GM21737 (cell line): ENCODE data around the gene ZKSCAN5.
"Not testable (repeated sequence)": the region's sequence is repeated elsewhere in the genome, so short reads cannot be mapped to it uniquely, and the experiment has no call there.

Experiments
- ATAC-seq: cut with Tn5 transposase; IDR thresholded peaks from one replicate; pipeline ENCODE4 v1.9.1; 2021; ENCODE audit warnings: mild to moderate bottlenecking, moderate library complexity; ENCODE audit not compliant: unreplicated experiment

The ZKSCAN5 gene

GRCh38 chr7:99551767-99552463, 47.5 kb downstream of the ZKSCAN5 start, which contains the start of gene FAM200A:
Gene FAM200A (minus strand): TSS chr7:99552114. CDS start chr7:99548407, 3,707 bp downstream.
- ATAC-seq = peak; percentile 94

GRCh38 chr7:99553039-99553438, 48.6 kb downstream of the ZKSCAN5 start:
- ATAC-seq = no peak

- no peak for ATAC-seq
Observed at GRCh38 chr7:99554939-99555338, 50.5 kb downstream of the ZKSCAN5 start.

GRCh38 chr7:99557196-99557607, 52.7 kb downstream of the ZKSCAN5 start:
- no peak for ATAC-seq

GRCh38 chr7:99557940-99558305, 53.5 kb downstream of the ZKSCAN5 start:
- ATAC-seq = peak; percentile 43

GRCh38 chr7:99558306-99559174, 54.1 kb downstream of the ZKSCAN5 start, which contains the start of gene ZNF655:
Gene ZNF655 (plus strand): TSS chr7:99558642. CDS start chr7:99560560, 1,918 bp downstream.
- ATAC-seq = peak; percentile 71

- ATAC-seq = no peak
Observed at GRCh38 chr7:99559175-99559915, 54.9 kb downstream of the ZKSCAN5 start.

- ATAC-seq = no peak
Observed at GRCh38 chr7:99560834-99561736, 56.6 kb downstream of the ZKSCAN5 start.

- no peak for ATAC-seq
Observed at GRCh38 chr7:99561737-99562051, 57.2 kb downstream of the ZKSCAN5 start.

GRCh38 chr7:99562114-99562784, 57.8 kb downstream of the ZKSCAN5 start:
- ATAC-seq = no peak

GRCh38 chr7:99562832-99563231, 58.4 kb downstream of the ZKSCAN5 start:
- ATAC-seq = no peak

- ATAC-seq = no peak
Observed at GRCh38 chr7:99563650-99564049, 59.2 kb downstream of the ZKSCAN5 start.

- ATAC-seq = not testable (repeated sequence)
Observed at GRCh38 chr7:99568770-99569169, 64.3 kb downstream of the ZKSCAN5 start.

- ATAC-seq = no peak
Observed at GRCh38 chr7:99571768-99572167, 67.3 kb downstream of the ZKSCAN5 start.

- no peak for ATAC-seq
Observed at GRCh38 chr7:99573257-99573656, 68.8 kb downstream of the ZKSCAN5 start.

GRCh38 chr7:99576251-99576650, 71.8 kb downstream of the ZKSCAN5 start:
- ATAC-seq = no peak

- no peak for ATAC-seq
Observed at GRCh38 chr7:99579281-99579955, 75.0 kb downstream of the ZKSCAN5 start.

GRCh38 chr7:99579956-99580777, 75.7 kb downstream of the ZKSCAN5 start:
- no peak for ATAC-seq
